Caco-2 (cell line): ENCODE results near the gene MRAS. TPM values are rescaled to one million over a fixed set of nuclear protein-coding genes. Genes with fewer than 3 reads are reported as not detected.

Experiments
- BruUV-seq: library from RNA; stranded (reverse); fragments of 400-500 nt; replicated peaks from 2 replicates; lab custom pipeline; 2021; lab: Mats Ljungman, UMichigan
- CTCF ChIA-PET: fragments of 300-600 bp; sonication (Branson Sonifier 250); formaldehyde crosslinking; loops from one replicate; lab custom pipeline; 2022; ENCODE audit warnings: antibody characterized with exemption; lab: Charles Lee
- POLR2A ChIA-PET: fragments of 300-600 bp; sonication (Branson Sonifier 250); formaldehyde crosslinking; loops from one replicate; lab custom pipeline; 2022; ENCODE audit warnings: antibody characterized with exemption; lab: Charles Lee
- DNase-seq, 2 experiments: peaks; one replicate each; pipeline versions ENCODE4 v3.0.0 to v3.0.0-alpha.2; 2020 to 2022
- H3K27me3 ChIP-seq: replicated peaks from 2 replicates; pipeline ENCODE4 v1.6.0; 2011; ENCODE audit warnings: low read length; ENCODE audit not compliant: control insufficient read depth, insufficient read depth
- H3K36me3 ChIP-seq: 2 replicates; pipeline ENCODE4 v1.5.1; 2011; ENCODE audit warnings: low read length; ENCODE audit not compliant: control insufficient read depth, insufficient read depth
- H3K4me1 ChIP-seq: fragments of 250-450 bp; sonication (Bioruptor Pico); 2 replicates; pipeline ENCODE4 v1.5.1; 2020; ENCODE audit warnings: mild to moderate bottlenecking
- H3K4me3 ChIP-seq: 2 replicates; pipeline ENCODE4 v1.5.1; 2011; ENCODE audit warnings: low read depth, mild to moderate bottlenecking, control low read depth, low read length
- H3K9me3 ChIP-seq: fragments of 250-450 bp; sonication (Bioruptor Pico); 2 replicates; pipeline ENCODE4 v1.5.1; 2020; ENCODE audit warnings: mild to moderate bottlenecking, moderate library complexity
- H3K27ac Mint-ChIP-seq: one replicate; pipeline ENCODE4 v1.8.0; 2022; ENCODE audit warnings: mixed read lengths; ENCODE audit not compliant: unreplicated experiment
- H3K27me3 Mint-ChIP-seq: one replicate; pipeline ENCODE4 v1.8.0; 2022; ENCODE audit warnings: mixed read lengths; ENCODE audit not compliant: insufficient read depth, unreplicated experiment
- H3K36me3 Mint-ChIP-seq: one replicate; pipeline ENCODE4 v1.8.0; 2022; ENCODE audit warnings: mild to moderate bottlenecking, mixed read lengths; ENCODE audit not compliant: insufficient read depth, unreplicated experiment
- H3K4me1 Mint-ChIP-seq: one replicate; pipeline ENCODE4 v1.8.0; 2022; ENCODE audit warnings: low read depth, mixed read lengths; ENCODE audit not compliant: unreplicated experiment
- H3K4me3 Mint-ChIP-seq: one replicate; pipeline ENCODE4 v1.8.0; 2022; ENCODE audit warnings: mild to moderate bottlenecking, moderate library complexity, mixed read lengths; ENCODE audit not compliant: unreplicated experiment
- H3K9me3 Mint-ChIP-seq: one replicate; pipeline ENCODE4 v1.8.0; 2022; ENCODE audit warnings: mixed read lengths; ENCODE audit not compliant: unreplicated experiment
- intact Hi-C: fragments of 100-400 bp; cut with micrococcal nuclease; formaldehyde crosslinking; loops from one replicate; pipeline ENCODE4 v1.10.0; 2022; ENCODE audit not compliant: unreplicated experiment
- total RNA-seq: library from RNA; stranded (reverse); gene quantifications from 2 replicates; pipeline ENCODE4 v1.2.3, GENCODE V29; 2022
- TF ChIP-seq, protein P1 (sequence below), 2 experiments: fragments of 200-600 bp in 1 of 2; IDR thresholded peaks; 1 replicate in 1 of 2; 2 replicates in 1 of 2; pipeline versions ENCODE4 v1.5.1 to v1.8.0; 2011 to 2022; ENCODE audit warnings: antibody characterized with exemption in 1 of 2, control low read depth in 1 of 2, inconsistent platforms in 1 of 2, low read depth in 1 of 2, low read length in 1 of 2, mild to moderate bottlenecking in 1 of 2, moderate library complexity in 1 of 2; ENCODE audit not compliant: insufficient read depth in 1 of 2, severe bottlenecking in 1 of 2, unreplicated experiment in 1 of 2

MRAS gene
- total RNA-seq, 1 experiment from 2014 or later: 11.4 TPM

DNA sequence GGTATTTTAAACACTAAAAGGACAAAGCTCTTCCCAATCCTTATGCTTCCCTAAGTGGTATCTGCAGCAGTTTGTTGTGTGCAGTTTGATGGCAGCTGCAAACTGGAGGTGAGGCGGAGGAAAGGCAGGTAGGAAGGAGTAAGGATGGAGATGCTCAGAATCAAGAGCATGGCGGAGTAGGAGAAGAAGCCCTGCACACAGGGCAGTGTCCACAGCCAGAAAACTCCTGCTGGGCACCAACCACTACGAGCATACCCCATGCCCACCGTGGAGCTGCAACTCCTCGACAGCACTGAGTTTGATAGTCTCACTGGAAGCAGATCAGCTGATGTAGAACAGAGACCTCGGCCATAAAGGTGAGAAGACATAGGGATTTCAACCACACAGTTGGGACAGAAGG is 55.7 kb downstream of the MRAS start:
- no peak for DNase-seq
- no TSS peak for BruUV-seq
- no peaks in the 10 kb centered on the region for H3K36me3 Mint-ChIP-seq

DNA sequence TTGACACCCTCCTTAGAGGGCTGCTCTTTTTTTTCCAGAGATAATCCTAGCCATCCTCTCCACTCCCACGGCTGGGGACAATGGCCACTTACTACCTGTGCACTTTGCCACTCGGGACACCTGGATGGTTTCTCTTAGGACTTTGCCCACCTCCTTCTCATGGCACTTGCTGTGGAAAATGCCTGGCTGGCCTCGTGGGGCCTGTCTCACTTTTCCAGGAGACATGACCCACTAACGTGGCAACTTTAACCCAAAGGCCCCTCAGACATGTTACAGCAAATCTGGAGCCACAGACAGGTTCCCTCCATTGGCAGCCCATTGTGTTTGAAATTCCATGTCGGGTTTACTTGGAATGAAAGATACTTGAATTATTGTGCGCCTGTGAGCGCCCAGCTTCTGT is 56.6 kb downstream of the MRAS start:
- no TSS peak for BruUV-seq
- CTCF ChIA-PET: no interaction called here

More for the DNA sequence above, 55.7 kb downstream of the MRAS start:
- no peaks in the 10 kb centered on the region for H3K27me3 Mint-ChIP-seq
- CTCF ChIA-PET: no interaction called here
- intact Hi-C loops: no loop called here
- POLR2A ChIA-PET: no interaction called here
- H3K4me3 ChIP-seq: no peak overlapping the region
- H3K9me3 ChIP-seq: no peaks in the 10 kb centered on the region
- no peaks in the 10 kb centered on the region for H3K27me3 ChIP-seq
- no peak overlapping the region for H3K4me3 Mint-ChIP-seq
- peaks cover 19% of the 10 kb centered on the region for H3K4me1 ChIP-seq
- H3K9me3 Mint-ChIP-seq: no peaks in the 10 kb centered on the region
- no peak overlapping the region for H3K27ac Mint-ChIP-seq
- TF ChIP-seq, protein P1, sequence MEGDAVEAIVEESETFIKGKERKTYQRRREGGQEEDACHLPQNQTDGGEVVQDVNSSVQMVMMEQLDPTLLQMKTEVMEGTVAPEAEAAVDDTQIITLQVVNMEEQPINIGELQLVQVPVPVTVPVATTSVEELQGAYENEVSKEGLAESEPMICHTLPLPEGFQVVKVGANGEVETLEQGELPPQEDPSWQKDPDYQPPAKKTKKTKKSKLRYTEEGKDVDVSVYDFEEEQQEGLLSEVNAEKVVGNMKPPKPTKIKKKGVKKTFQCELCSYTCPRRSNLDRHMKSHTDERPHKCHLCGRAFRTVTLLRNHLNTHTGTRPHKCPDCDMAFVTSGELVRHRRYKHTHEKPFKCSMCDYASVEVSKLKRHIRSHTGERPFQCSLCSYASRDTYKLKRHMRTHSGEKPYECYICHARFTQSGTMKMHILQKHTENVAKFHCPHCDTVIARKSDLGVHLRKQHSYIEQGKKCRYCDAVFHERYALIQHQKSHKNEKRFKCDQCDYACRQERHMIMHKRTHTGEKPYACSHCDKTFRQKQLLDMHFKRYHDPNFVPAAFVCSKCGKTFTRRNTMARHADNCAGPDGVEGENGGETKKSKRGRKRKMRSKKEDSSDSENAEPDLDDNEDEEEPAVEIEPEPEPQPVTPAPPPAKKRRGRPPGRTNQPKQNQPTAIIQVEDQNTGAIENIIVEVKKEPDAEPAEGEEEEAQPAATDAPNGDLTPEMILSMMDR (IDR thresholded peaks at IDR 0.05; ENCODE audit: insufficient read depth in 1 of 2, low read depth in 1 of 2, low read length in 1 of 2, severe bottlenecking in 1 of 2, unreplicated experiment in 1 of 2): no peak
- peaks cover 26% of the 10 kb centered on the region for H3K4me1 Mint-ChIP-seq
- no peaks in the 10 kb centered on the region for H3K36me3 ChIP-seq

DNA sequence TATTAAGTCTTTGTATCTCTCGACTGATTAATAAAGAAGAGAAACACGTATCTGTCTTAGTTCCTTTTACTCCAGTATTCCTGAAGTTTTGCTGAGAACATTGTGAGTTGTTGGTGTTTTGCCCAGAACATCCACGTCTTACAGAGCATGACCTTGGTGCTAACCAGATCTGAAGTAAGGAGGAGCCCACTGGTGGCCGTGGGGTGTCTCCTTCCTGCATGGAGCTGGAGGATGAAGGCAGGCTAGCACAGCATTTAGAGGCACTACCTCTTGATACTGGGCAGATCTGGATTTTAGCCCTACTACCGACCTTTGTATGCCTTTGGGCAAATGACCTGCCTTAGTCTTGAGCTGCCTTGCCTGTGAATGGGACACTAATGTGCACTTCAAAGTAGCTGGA is 57.1 kb downstream of the MRAS start:
- CTCF ChIA-PET: no interaction called here
- Mint-ChIP-seq H3K27ac (no peak overlapping the region), H3K36me3 (no peaks in the 10 kb centered on the region)

More for the DNA sequence above, 56.6 kb downstream of the MRAS start:
- DNase-seq: no peak
- intact Hi-C loops: no loop called here
- Mint-ChIP-seq H3K27ac (no peak overlapping the region), H3K36me3 (no peaks in the 10 kb centered on the region), H3K4me1 (peaks cover 18% of the 10 kb centered on the region), H3K27me3 (no peaks in the 10 kb centered on the region), H3K4me3 (no peak overlapping the region), H3K9me3 (no peaks in the 10 kb centered on the region)
- Histone ChIP-seq H3K9me3 (no peaks in the 10 kb centered on the region), H3K27me3 (no peaks in the 10 kb centered on the region), H3K4me1 (peaks cover 12% of the 10 kb centered on the region), H3K36me3 (no peaks in the 10 kb centered on the region), H3K4me3 (no peak overlapping the region)
- POLR2A ChIA-PET: no interaction called here
- TF ChIP-seq, protein P1 (IDR thresholded peaks at IDR 0.05; ENCODE audit: insufficient read depth in 1 of 2, low read depth in 1 of 2, low read length in 1 of 2, severe bottlenecking in 1 of 2, unreplicated experiment in 1 of 2): no peak

More for the DNA sequence above, 57.1 kb downstream of the MRAS start:
- Mint-ChIP-seq H3K4me1 (peaks cover 13% of the 10 kb centered on the region), H3K9me3 (no peaks in the 10 kb centered on the region), H3K27me3 (no peaks in the 10 kb centered on the region), H3K4me3 (no peak overlapping the region)
- Histone ChIP-seq H3K36me3 (no peaks in the 10 kb centered on the region), H3K4me1 (peaks cover 8% of the 10 kb centered on the region), H3K9me3 (no peaks in the 10 kb centered on the region), H3K4me3 (no peak overlapping the region), H3K27me3 (no peaks in the 10 kb centered on the region)
- TF ChIP-seq, protein P1 (IDR thresholded peaks at IDR 0.05; ENCODE audit: insufficient read depth in 1 of 2, low read depth in 1 of 2, low read length in 1 of 2, severe bottlenecking in 1 of 2, unreplicated experiment in 1 of 2): no peak
- no peak for DNase-seq
- intact Hi-C loops: no loop called here
- POLR2A ChIA-PET: no interaction called here
- BruUV-seq: no TSS peak
